CD4-positive, CD25-positive, alpha-beta regulatory T cell (primary cell): Measurements from ENCODE around the gene SYT1. TPM values are rescaled to one million over a fixed set of nuclear protein-coding genes. Genes with fewer than 3 reads are reported as not detected.

ENCODE experiments used
- ATAC-seq, 2 donors: fragments of 150-1000 bp; cut with Tn5 transposase; one replicate each; pipeline ENCODE4 v1.10.0; 2021; ENCODE audit warnings: low read depth in 2 of 2, moderate number of reproducible peaks in 2 of 2, moderate library complexity in 1 of 2
- DNase-seq, 3 donors: peaks; one replicate each; pipeline versions ENCODE4 v3.0.0 to v3.0.0-alpha.2; 2012 to 2022; ENCODE audit warnings: mixed read lengths in 1 of 3
- H3K27ac ChIP-seq: one replicate; pipeline ENCODE4 v1.7.0; 2013; ENCODE audit warnings: mild to moderate bottlenecking, low read length; ENCODE audit not compliant: insufficient read depth, poor library complexity, severe bottlenecking
- H3K27me3 ChIP-seq: one replicate; pipeline ENCODE4 v1.7.0; 2013; ENCODE audit warnings: low read length; ENCODE audit not compliant: control insufficient read depth, insufficient read depth
- H3K36me3 ChIP-seq: one replicate; pipeline ENCODE4 v1.7.0; 2013; ENCODE audit warnings: mild to moderate bottlenecking, low read length, moderate library complexity; ENCODE audit not compliant: control insufficient read depth, insufficient read depth
- H3K4me1 ChIP-seq: 2 replicates; pipeline ENCODE4 v1.7.0; 2013; ENCODE audit warnings: mild to moderate bottlenecking, low read length; ENCODE audit not compliant: insufficient read depth, control insufficient read depth, poor library complexity, severe bottlenecking
- H3K4me3 ChIP-seq: one replicate; pipeline ENCODE4 v1.7.0; 2013; ENCODE audit warnings: low read depth, mild to moderate bottlenecking, low read length, moderate library complexity
- H3K9me3 ChIP-seq, 2 experiments: 1 replicate in 1 of 2; 2 replicates in 1 of 2; pipeline ENCODE4 v1.7.0; 2013; ENCODE audit warnings: low read length in 2 of 2, mild to moderate bottlenecking in 1 of 2, moderate library complexity in 1 of 2; ENCODE audit not compliant: control insufficient read depth in 2 of 2
- H3K27ac Mint-ChIP-seq, 3 donors: one replicate each; pipeline ENCODE4 v1.8.0; 2020 to 2022; ENCODE audit warnings: mild to moderate bottlenecking in 3 of 3, mixed read lengths in 3 of 3, moderate library complexity in 2 of 3
- H3K27me3 Mint-ChIP-seq: one replicate; pipeline ENCODE4 v1.8.0; 2022; ENCODE audit warnings: mild to moderate bottlenecking, mixed read lengths
- H3K36me3 Mint-ChIP-seq: one replicate; pipeline ENCODE4 v1.8.0; 2020; ENCODE audit warnings: mixed read lengths
- H3K4me1 Mint-ChIP-seq, 4 donors: one replicate each; pipeline ENCODE4 v1.8.0; 2020 to 2022; ENCODE audit warnings: mixed read lengths in 4 of 4, mild to moderate bottlenecking in 1 of 4
- H3K4me3 Mint-ChIP-seq, 4 donors: one replicate each; pipeline ENCODE4 v1.8.0; 2020 to 2022; ENCODE audit warnings: mild to moderate bottlenecking in 4 of 4, mixed read lengths in 4 of 4, moderate library complexity in 3 of 4
- H3K9me3 Mint-ChIP-seq, 7 donors: one replicate each; pipeline ENCODE4 v1.8.0; 2020 to 2022; ENCODE audit warnings: mixed read lengths in 7 of 7, mild to moderate bottlenecking in 3 of 7, moderate library complexity in 2 of 7
- polyA plus RNA-seq, 4 donors: library from polyadenylated mRNA; unstranded; fragments of 300-500 nt; fragmentation: Illumina TruSeq; gene quantifications; one replicate each; pipeline ENCODE4 v1.2.3, GENCODE V29; 2021
- total RNA-seq: library from RNA; stranded (reverse); gene quantifications from one replicate; pipeline ENCODE4 v1.2.3, GENCODE V29; 2022

The SYT1 gene
- total and polyA plus RNA-seq, 5 donors from 2014 or later, result not detected

GRCh38 chr12:78931466-78931990 is 67.0 kb downstream of the SYT1 start:
- Mint-ChIP-seq H3K36me3 (no peaks in the 10 kb centered on the region), H3K9me3 (peaks cover 0 to 14% (median 7%) of the 10 kb centered on the region in 7 donors), H3K27me3 (no peaks in the 10 kb centered on the region), H3K4me3 (no peak overlapping the region), H3K4me1 (no peaks in the 10 kb centered on the region), H3K27ac (no peak overlapping the region)
- H3K9me3 ChIP-seq, result peaks cover 0 to 6% of the 10 kb centered on the region in 2 experiments
- DNase-seq (no peak), ATAC-seq (no peak)
- no peaks in the 10 kb centered on the region for H3K4me1 ChIP-seq
- no peak overlapping the region for H3K27ac ChIP-seq
- H3K4me3 ChIP-seq, result no peak overlapping the region
- H3K27me3 ChIP-seq, result no peaks in the 10 kb centered on the region
- H3K36me3 ChIP-seq, result no peaks in the 10 kb centered on the region

- Mint-ChIP-seq H3K4me3 (no peak overlapping the region), H3K36me3 (no peaks in the 10 kb centered on the region), H3K27ac (no peak overlapping the region), H3K4me1 (no peaks in the 10 kb centered on the region), H3K9me3 (peaks cover 0 to 11% (median 5%) of the 10 kb centered on the region in 7 donors), H3K27me3 (no peaks in the 10 kb centered on the region)
- Histone ChIP-seq H3K4me3 (no peak overlapping the region), H3K27me3 (no peaks in the 10 kb centered on the region), H3K36me3 (no peaks in the 10 kb centered on the region), H3K9me3 (peaks cover 0 to 6% of the 10 kb centered on the region in 2 experiments), H3K4me1 (no peaks in the 10 kb centered on the region), H3K27ac (no peak overlapping the region)
- ATAC-seq, result no peak
- DNase-seq, result no peak
Measured at GRCh38 chr12:78933014-78933413, 68.4 kb downstream of the SYT1 start.

- Histone ChIP-seq H3K4me3 (no peak overlapping the region), H3K27ac (no peak overlapping the region), H3K4me1 (no peaks in the 10 kb centered on the region), H3K36me3 (no peaks in the 10 kb centered on the region), H3K9me3 (peaks cover 0 to 2% of the 10 kb centered on the region in 2 experiments), H3K27me3 (no peaks in the 10 kb centered on the region)
- peaks cover 0 to 21% (median 4%) of the 10 kb centered on the region in 7 donors for H3K9me3 Mint-ChIP-seq
- H3K27me3 Mint-ChIP-seq, result no peaks in the 10 kb centered on the region
- H3K27ac Mint-ChIP-seq, result no peak overlapping the region
- no peak for DNase-seq
- no peak for ATAC-seq
- no peaks in the 10 kb centered on the region for H3K36me3 Mint-ChIP-seq
- H3K4me3 Mint-ChIP-seq, result no peak overlapping the region
- H3K4me1 Mint-ChIP-seq, result no peaks in the 10 kb centered on the region
Measured at GRCh38 chr12:78938341-78939084, 73.9 kb downstream of the SYT1 start.

GRCh38 chr12:78949532-78949931 is 85.0 kb downstream of the SYT1 start:
- Histone ChIP-seq H3K4me3 (no peak overlapping the region), H3K9me3 (peaks cover 0 to 2% of the 10 kb centered on the region in 2 experiments), H3K36me3 (no peaks in the 10 kb centered on the region), H3K4me1 (no peaks in the 10 kb centered on the region), H3K27me3 (no peaks in the 10 kb centered on the region), H3K27ac (no peak overlapping the region)
- no peaks in the 10 kb centered on the region for H3K27me3 Mint-ChIP-seq
- no peak overlapping the region for H3K4me3 Mint-ChIP-seq
- DNase-seq (no peak), ATAC-seq (no peak)
- no peak overlapping the region for H3K27ac Mint-ChIP-seq
- peaks cover 0 to 11% (median 2%) of the 10 kb centered on the region in 7 donors for H3K9me3 Mint-ChIP-seq
- H3K4me1 Mint-ChIP-seq, result no peaks in the 10 kb centered on the region
- H3K36me3 Mint-ChIP-seq, result no peaks in the 10 kb centered on the region

GRCh38 chr12:78951803-78952551 is 87.4 kb downstream of the SYT1 start:
- no peak overlapping the region for H3K27ac ChIP-seq
- Mint-ChIP-seq H3K27me3 (no peaks in the 10 kb centered on the region), H3K9me3 (peaks cover 0 to 11% (median 2%) of the 10 kb centered on the region in 7 donors), H3K4me1 (no peaks in the 10 kb centered on the region), H3K4me3 (no peak overlapping the region), H3K27ac (no peak overlapping the region), H3K36me3 (no peaks in the 10 kb centered on the region)
- H3K4me3 ChIP-seq, result no peak overlapping the region
- DNase-seq (no peak), ATAC-seq (no peak)
- no peaks in the 10 kb centered on the region for H3K4me1 ChIP-seq
- peaks cover 0 to 2% of the 10 kb centered on the region in 2 experiments for H3K9me3 ChIP-seq
- no peaks in the 10 kb centered on the region for H3K36me3 ChIP-seq
- no peaks in the 10 kb centered on the region for H3K27me3 ChIP-seq

GRCh38 chr12:78952552-78952929 is 88.0 kb downstream of the SYT1 start:
- no peak overlapping the region for H3K27ac ChIP-seq
- no peak overlapping the region for H3K27ac Mint-ChIP-seq
- H3K4me1 ChIP-seq, result no peaks in the 10 kb centered on the region
- no peak for DNase-seq
- no peaks in the 10 kb centered on the region for H3K27me3 ChIP-seq
- H3K27me3 Mint-ChIP-seq, result no peaks in the 10 kb centered on the region
- no peaks in the 10 kb centered on the region for H3K36me3 ChIP-seq
- H3K4me1 Mint-ChIP-seq, result no peaks in the 10 kb centered on the region
- H3K4me3 ChIP-seq, result no peak overlapping the region
- no peak for ATAC-seq
- H3K4me3 Mint-ChIP-seq, result no peak overlapping the region
- H3K36me3 Mint-ChIP-seq, result no peaks in the 10 kb centered on the region
- peaks cover 0 to 2% of the 10 kb centered on the region in 2 experiments for H3K9me3 ChIP-seq
- H3K9me3 Mint-ChIP-seq, result peaks cover 0 to 11% (median 3%) of the 10 kb centered on the region in 7 donors

- Mint-ChIP-seq H3K27me3 (no peaks in the 10 kb centered on the region), H3K4me1 (no peaks in the 10 kb centered on the region), H3K4me3 (no peak overlapping the region), H3K36me3 (no peaks in the 10 kb centered on the region), H3K9me3 (peaks cover 0 to 12% (median 5%) of the 10 kb centered on the region in 7 donors), H3K27ac (no peak overlapping the region)
- DNase-seq (no peak), ATAC-seq (no peak)
- H3K9me3 ChIP-seq, result no peaks in the 10 kb centered on the region
- no peaks in the 10 kb centered on the region for H3K36me3 ChIP-seq
- no peak overlapping the region for H3K4me3 ChIP-seq
- H3K27me3 ChIP-seq, result no peaks in the 10 kb centered on the region
- no peak overlapping the region for H3K27ac ChIP-seq
- no peaks in the 10 kb centered on the region for H3K4me1 ChIP-seq
Measured at GRCh38 chr12:78958941-78959340, 94.4 kb downstream of the SYT1 start.
